Esophagus muscularis mucosa (tissue), 4 donors: ENCODE data around the gene C1QTNF5.

Source experiments
- EP300 ChIP-seq: sonication (generic); formaldehyde crosslinking; IDR thresholded peaks from one replicate; pipeline ENCODE4 v1.6.1; 2017; ENCODE audit warnings: antibody characterized with exemption
- POLR2A ChIP-seq: fragments of 450-650 bp; IDR thresholded peaks from one replicate; pipeline ENCODE4 v1.6.1; 2017; ENCODE audit warnings: antibody characterized with exemption, moderate library complexity, mild to moderate bottlenecking, low read depth
- POLR2AphosphoS5 ChIP-seq, 2 donors: sonication (generic); formaldehyde crosslinking; IDR thresholded peaks; one replicate each; pipeline ENCODE4 v1.6.1; 2017; ENCODE audit warnings: antibody characterized with exemption in 2 of 2
- TF ChIP-seq, protein P1 (sequence below), 3 experiments: fragments of 200-600 bp in 2 of 3; fragments of 450-650 bp in 1 of 3; sonication (generic) in 2 of 3; IDR thresholded peaks; one replicate each; pipeline ENCODE4 v1.5.1; 2017 to 2019; ENCODE audit warnings: antibody characterized with exemption in 3 of 3, mild to moderate bottlenecking in 2 of 3, moderate library complexity in 1 of 3

DNA sequence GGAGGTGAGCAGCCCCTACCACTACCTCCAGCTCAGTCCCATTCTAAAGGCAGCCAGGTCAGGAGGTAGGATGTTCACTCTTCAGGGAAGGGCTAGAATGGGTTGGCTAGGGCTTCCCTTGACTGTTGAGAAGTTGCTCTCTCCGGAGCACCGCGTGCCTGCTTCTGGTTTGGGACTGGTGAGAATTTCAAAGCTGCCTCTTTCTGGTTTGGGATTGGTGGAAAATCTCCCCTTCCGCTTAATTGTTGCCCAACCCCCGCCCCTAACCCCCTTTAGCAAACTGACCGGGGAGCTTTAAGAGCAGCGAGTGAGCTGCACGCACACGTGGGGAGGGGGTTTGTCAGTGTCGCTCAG lies 40.1 kb upstream of the C1QTNF5 start:
- no peak for TF ChIP-seq POLR2A
- TF ChIP-seq, protein P1, sequence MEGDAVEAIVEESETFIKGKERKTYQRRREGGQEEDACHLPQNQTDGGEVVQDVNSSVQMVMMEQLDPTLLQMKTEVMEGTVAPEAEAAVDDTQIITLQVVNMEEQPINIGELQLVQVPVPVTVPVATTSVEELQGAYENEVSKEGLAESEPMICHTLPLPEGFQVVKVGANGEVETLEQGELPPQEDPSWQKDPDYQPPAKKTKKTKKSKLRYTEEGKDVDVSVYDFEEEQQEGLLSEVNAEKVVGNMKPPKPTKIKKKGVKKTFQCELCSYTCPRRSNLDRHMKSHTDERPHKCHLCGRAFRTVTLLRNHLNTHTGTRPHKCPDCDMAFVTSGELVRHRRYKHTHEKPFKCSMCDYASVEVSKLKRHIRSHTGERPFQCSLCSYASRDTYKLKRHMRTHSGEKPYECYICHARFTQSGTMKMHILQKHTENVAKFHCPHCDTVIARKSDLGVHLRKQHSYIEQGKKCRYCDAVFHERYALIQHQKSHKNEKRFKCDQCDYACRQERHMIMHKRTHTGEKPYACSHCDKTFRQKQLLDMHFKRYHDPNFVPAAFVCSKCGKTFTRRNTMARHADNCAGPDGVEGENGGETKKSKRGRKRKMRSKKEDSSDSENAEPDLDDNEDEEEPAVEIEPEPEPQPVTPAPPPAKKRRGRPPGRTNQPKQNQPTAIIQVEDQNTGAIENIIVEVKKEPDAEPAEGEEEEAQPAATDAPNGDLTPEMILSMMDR (IDR thresholded peaks at IDR 0.05) = no peak
- no peak for TF ChIP-seq EP300
- TF ChIP-seq POLR2AphosphoS5 (IDR thresholded peaks at IDR 0.05) = no peak
